ENCODE data around the gene NLGN2. TPM values are rescaled to one million over a fixed set of nuclear protein-coding genes. Genes with fewer than 3 reads are reported as not detected.
"Not testable (repeated sequence)": the region's sequence is repeated elsewhere in the genome, so short reads cannot be mapped to it uniquely, and the experiment has no call there.

The NLGN2 gene
- total RNA-seq = 10 to 100 TPM in 1 of 2 donors, 1 to 10 TPM in 1; 6.3 to 12.2 TPM

DNA sequence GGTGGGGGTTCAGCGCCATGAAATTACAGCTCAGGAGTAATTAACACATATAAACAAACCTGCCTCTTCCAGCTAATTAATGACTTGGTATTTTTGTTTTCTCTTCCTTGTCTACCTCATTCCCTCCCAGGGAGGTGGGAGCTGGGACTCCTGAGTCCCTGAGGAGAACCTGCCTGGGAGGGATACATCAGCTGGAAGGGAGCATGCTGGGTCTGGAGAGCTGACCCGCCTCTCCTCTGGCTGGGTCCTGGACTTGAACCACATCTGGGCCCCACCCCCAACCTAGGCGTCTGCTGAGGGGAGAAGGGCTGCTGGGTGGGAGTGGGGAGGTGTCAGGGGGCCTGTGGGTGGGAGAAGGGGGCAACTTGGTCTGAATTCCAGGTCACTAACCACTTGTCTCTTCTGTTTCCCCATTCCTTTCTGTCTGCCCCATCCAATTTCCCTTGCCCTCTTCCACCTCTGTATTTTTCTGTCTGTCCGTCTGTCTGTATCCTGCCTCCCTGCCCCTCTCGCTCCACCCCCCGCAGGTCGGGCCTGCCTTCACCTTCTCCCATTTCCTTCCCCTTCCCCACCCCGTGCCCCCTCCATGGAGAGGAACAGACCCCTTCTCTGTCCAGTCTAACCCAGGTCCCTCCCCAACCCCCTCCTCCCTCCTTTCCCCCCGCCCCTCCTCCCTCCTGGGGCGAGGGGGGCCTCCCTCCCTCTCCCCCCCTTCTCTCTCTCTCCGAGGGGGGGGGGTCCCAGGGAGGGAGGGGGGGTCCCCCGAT is at the start of gene NLGN2:
TSS of gene NLGN2 (plus strand) at position 361 of the 767 bp plus-strand sequence. CDS start 411 bp downstream, outside the sequence.
- no peak within 1 kb of the TSS for H3K4me3 ChIP-seq
- TF ChIP-seq, protein P1, sequence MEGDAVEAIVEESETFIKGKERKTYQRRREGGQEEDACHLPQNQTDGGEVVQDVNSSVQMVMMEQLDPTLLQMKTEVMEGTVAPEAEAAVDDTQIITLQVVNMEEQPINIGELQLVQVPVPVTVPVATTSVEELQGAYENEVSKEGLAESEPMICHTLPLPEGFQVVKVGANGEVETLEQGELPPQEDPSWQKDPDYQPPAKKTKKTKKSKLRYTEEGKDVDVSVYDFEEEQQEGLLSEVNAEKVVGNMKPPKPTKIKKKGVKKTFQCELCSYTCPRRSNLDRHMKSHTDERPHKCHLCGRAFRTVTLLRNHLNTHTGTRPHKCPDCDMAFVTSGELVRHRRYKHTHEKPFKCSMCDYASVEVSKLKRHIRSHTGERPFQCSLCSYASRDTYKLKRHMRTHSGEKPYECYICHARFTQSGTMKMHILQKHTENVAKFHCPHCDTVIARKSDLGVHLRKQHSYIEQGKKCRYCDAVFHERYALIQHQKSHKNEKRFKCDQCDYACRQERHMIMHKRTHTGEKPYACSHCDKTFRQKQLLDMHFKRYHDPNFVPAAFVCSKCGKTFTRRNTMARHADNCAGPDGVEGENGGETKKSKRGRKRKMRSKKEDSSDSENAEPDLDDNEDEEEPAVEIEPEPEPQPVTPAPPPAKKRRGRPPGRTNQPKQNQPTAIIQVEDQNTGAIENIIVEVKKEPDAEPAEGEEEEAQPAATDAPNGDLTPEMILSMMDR (IDR thresholded peaks at IDR 0.05) = no peak
- no peak within 1 kb of the TSS for H3K27ac ChIP-seq
- no peaks in the 10 kb centered on the region for H3K9me3 ChIP-seq
- H3K4me1 ChIP-seq = peaks cover 0 to 20% of the 10 kb centered on the region in 2 donors
- no peak for DNase-seq (ENCODE audit: low spot score)
- H3K27me3 ChIP-seq = no peaks in the 10 kb centered on the region
- no peaks in the 10 kb centered on the region for H3K36me3 ChIP-seq

DNA sequence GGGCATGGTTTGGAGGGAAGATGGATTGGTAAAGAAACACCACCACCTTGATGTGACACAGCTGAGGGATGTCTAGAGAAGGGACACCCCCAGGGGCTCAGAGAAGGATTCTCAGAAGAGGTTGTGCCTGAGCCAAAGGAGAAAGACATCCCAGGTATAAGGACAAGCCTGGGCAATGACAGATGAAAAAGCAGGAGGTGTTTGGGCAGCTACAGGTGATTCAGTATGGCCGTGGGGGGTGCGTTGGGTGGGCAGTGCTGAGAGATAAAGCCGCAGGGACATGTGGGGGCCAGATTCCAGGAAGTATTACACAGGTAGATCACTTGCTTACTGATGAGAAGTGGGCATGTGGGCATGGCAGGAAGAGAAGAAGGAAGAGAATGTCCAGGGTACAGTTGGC is 45.7 kb upstream of the NLGN2 start:
- H3K36me3 ChIP-seq = no peaks in the 10 kb centered on the region
- TF ChIP-seq, protein P1 (IDR thresholded peaks at IDR 0.05) = no peak
- no peak overlapping the region for H3K27ac ChIP-seq
- no peaks in the 10 kb centered on the region for H3K27me3 ChIP-seq
- H3K9me3 ChIP-seq = no peaks in the 10 kb centered on the region
- H3K4me3 ChIP-seq = no peak overlapping the region
- DNase-seq (ENCODE audit: low spot score) = no peak
- no peaks in the 10 kb centered on the region for H3K4me1 ChIP-seq

GRCh38 chr17:7363311-7363710 is 44.3 kb upstream of the NLGN2 start:
- TF ChIP-seq, protein P1 (IDR thresholded peaks at IDR 0.05) = no peak
- DNase-seq (ENCODE audit: low spot score) = no peak
- no peaks in the 10 kb centered on the region for H3K9me3 ChIP-seq
- no peak overlapping the region for H3K4me3 ChIP-seq
- no peaks in the 10 kb centered on the region for H3K27me3 ChIP-seq
- H3K36me3 ChIP-seq = no peaks in the 10 kb centered on the region
- no peaks in the 10 kb centered on the region for H3K4me1 ChIP-seq
- H3K27ac ChIP-seq = no peak overlapping the region

DNA sequence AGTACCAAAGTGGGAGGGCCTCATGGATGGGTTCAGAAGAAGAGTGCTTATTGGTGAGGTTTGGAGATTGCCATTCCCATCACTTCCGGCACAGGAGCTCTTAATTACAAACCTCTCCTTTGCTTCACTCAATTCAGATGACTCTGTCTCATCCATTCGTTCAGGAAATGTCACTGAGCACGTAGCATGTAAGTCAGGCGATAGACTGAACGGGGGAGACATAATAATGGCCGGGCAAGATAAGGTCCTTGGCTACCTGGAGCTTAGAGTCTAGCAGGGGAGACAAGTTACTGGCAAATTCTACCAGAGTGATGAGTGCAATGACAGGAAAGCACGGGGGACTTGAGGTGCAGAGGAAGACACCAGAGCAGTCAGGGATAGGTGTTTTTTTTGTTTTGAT is 41.7 kb upstream of the NLGN2 start:
- H3K4me3 ChIP-seq; H3K9me3 ChIP-seq; H3K27ac ChIP-seq; H3K4me1 ChIP-seq; DNase-seq (ENCODE audit: low spot score); H3K36me3 ChIP-seq; H3K27me3 ChIP-seq: not testable (repeated sequence)

- DNase-seq (ENCODE audit: low spot score) = no peak
- no peaks in the 10 kb centered on the region for H3K9me3 ChIP-seq
Observed at GRCh38 chr17:7367083-7367482, 40.6 kb upstream of the NLGN2 start.

DNA sequence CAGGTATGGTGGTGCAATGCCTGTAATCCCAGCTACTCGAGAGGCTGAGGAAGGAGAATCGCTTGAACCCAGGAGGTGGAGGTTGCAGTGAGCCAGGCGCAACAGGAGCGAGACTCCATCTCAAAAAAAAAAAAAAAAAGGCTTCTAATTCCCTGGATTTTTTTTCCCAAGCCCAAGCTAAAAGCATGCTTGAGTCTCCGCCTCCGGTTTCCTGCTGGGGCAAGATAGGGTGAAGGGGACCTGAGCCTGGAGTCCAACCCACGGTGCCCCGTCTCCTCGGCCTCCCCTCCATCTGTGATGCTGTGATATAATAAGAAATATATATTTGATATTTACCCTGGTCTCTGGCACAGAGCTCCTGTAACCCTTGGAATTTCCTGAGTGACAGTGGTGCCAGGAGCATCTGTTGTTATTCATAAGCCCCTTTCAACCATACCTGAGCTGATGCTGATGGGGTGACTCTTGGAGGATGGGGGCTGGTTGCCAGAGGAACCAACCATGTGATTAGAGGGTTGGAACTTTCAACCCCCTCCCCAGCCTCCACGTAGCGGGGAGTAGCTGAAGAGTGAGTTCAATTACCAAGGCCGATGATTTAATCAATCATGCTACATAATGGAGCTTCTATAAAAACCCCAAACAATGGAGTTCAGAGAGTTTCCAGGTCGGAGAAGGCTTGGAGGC is 39.6 kb upstream of the NLGN2 start:
- H3K27ac ChIP-seq = no peak overlapping the region
- no peaks in the 10 kb centered on the region for H3K36me3 ChIP-seq
- no peaks in the 10 kb centered on the region for H3K9me3 ChIP-seq
- H3K4me1 ChIP-seq = no peaks in the 10 kb centered on the region
- DNase-seq (ENCODE audit: low spot score) = no peak
- TF ChIP-seq, protein P1 (IDR thresholded peaks at IDR 0.05) = no peak
- H3K4me3 ChIP-seq = no peak overlapping the region
- no peaks in the 10 kb centered on the region for H3K27me3 ChIP-seq

More at GRCh38 chr17:7367083-7367482, 40.6 kb upstream of the NLGN2 start:
- TF ChIP-seq, protein P1 (IDR thresholded peaks at IDR 0.05) = no peak
- no peaks in the 10 kb centered on the region for H3K27me3 ChIP-seq
- H3K27ac ChIP-seq = no peak overlapping the region
- no peaks in the 10 kb centered on the region for H3K4me1 ChIP-seq
- no peak overlapping the region for H3K4me3 ChIP-seq
- no peaks in the 10 kb centered on the region for H3K36me3 ChIP-seq

GRCh38 chr17:7368599-7368994 is 39.0 kb upstream of the NLGN2 start:
- not testable (repeated sequence) for H3K4me3 ChIP-seq; DNase-seq (ENCODE audit: low spot score); H3K36me3 ChIP-seq; H3K9me3 ChIP-seq; H3K27ac ChIP-seq; H3K27me3 ChIP-seq; H3K4me1 ChIP-seq

Measured in right atrium auricular region (tissue), 2 donors.